Hematopoietic multipotent progenitor cell treated with erythropoietin and hydrocortisone succinate and interleukin-3 and kit ligand, for 6 days (in vitro differentiated cells): ENCODE data around the gene FAM193B.
A peak's percentile ranks its signal among the peaks of the same experiment; 100 is the strongest.

Source experiments
- DNase-seq: peaks from one replicate; pipeline ENCODE4 v3.0.0-alpha.2; 2015

Gene FAM193B

DNA sequence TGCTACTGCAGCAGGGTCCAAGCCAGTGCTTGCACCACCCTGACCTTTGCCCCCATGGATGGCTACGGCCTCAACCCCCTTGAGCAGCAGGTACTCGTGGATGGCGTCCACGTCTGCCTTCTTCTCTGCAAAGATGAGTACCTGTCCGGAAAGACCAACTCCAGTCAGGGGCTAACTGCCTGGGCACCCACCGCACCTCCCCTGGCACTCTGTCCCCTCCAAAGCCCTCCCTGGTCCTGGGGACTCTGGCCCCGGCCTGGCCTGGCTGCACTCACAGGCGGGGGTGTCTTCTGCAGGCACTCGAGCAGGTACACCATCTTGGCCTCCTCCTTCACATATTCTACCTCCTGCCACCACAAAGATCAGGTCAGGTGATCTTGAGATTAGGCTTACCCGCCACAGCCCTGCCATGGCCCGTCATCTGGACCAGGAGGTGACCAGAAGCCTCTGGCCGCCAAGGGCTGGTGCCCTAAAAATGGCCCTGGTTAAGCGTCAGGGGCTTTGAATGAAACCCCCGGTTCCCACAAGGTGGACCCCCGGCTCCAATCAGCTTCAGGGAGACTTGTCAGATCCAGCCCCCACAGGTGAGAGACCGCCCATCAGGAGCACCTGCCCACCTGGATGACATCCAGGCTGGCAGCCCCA, 41.5 kb downstream of the FAM193B start:
- DNase-seq: no peak

- no peak for DNase-seq
Observed at GRCh38 chr5:177511796-177512675, 42.3 kb downstream of the FAM193B start.

DNA sequence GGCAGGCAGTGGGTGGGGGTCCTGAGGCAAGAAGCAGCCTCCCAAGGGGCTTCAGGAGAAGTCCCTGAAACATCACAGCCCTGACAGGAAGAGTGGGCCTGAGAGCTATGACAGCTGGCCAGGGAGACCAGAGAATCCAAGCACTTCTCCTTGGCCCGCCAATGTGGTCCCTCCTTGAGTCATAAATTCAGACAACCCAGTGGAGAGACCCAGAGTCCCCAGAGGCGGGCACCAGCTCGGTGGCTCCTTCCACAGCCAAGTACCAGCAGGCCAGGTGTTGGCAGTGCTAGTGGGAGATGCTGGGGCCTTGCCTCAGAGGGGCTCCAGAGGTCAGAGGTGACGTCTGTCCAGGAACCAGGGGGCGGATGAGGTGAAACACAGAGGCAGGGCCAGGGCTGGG, 43.2 kb downstream of the FAM193B start:
- DNase-seq: no peak

DNA sequence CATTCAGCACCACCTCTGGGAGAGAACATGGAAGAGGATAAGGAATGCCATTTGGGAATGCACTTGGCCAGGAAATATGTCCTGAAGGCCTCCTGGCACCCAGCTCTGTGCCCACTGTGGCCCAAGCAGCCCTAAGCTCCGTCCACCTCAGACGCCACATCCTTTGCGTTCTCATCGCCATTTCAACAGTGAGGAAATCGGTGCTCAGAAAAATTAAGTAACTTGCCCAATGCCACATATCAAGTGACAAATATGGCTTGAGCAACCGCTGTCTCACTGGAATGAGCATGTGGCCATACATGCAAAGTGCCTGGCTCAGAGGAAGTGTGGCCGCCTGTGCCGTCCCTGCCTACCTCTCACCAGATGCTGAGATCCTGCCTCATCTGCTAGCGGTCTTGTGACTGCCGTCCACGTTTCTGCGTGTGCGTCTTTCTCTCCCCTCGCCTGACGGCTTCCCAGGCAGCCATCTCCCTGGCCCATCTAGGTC, 43.8 kb downstream of the FAM193B start:
- peak; percentile 79 for DNase-seq

GRCh38 chr5:177509991-177510566, 44.3 kb downstream of the FAM193B start:
- DNase-seq: peak; percentile 50

DNA sequence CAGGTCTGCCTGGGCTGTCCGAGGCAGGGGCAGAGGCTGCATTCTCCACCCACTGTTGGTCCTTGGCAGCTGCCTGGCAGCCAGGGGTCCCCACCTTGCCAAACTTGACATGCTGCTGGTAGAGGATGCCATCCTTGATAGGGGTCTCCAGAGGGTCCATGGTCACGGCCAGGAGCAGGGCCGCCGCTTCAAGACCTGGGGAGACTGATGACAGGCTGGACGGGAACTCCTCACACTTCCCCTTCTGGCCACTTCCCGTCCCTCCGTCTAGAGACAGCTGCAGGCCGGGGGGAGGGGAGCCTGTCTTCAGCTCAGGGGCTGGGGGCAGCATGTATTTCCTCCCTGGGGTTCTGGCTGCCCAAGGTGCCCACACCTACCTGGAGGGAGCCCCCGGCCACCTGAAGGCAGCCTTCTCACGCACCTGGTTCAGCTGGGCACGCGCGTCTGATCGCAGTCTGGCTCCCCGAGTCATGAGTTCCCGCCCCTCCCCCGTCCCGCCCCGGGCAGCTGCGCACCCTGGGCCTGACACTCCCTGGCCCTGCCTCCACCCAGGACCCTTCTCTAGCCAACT, 44.9 kb downstream of the FAM193B start, which contains the start of gene DOK3:
TSS of gene DOK3 (minus strand) at position 446 of the 571 bp plus-strand sequence. CDS start at position 160, 286 bp downstream.
- DNase-seq: peak; percentile 70

DNA sequence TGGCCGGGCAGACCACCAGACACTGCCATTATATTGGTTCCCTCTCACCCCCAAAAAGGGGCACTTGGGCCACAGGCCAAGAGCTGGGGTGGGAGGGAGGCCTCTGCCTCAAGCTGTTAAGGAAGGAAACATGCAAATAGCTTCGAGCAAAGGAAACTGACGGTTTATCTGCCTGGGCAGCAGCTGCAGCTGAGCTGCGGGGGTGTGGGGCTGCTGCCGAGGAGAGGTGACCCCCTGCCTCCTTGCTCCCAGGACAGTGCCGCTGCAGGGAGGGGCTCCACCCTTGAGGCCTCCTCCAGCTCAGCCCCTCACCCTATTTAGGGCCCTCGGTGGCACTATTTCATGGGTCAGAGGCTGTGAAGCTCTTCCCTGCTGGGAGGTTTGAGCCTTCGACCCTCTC, 45.5 kb downstream of the FAM193B start:
- peak; percentile 78 for DNase-seq

DNA sequence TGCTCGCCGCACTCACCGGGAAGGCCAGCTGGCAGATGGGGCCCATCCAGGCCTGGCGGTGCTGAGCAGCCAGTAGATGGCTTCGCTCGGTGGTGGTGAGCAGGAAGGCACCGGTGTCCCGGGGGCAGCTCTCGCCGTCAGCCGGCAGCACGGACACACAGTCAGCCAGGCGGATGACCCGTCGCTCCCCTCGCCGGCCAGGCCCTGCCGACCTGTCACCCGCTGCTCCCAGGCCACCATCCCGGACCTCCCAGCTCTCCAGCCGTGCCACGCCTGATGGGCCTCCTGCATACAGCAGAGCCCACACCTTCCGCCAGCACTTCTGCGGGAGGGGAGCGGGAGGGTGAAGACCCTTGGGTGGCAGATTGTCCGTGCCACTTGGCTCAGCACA, 46.1 kb downstream of the FAM193B start:
- DNase-seq: no peak

DNA sequence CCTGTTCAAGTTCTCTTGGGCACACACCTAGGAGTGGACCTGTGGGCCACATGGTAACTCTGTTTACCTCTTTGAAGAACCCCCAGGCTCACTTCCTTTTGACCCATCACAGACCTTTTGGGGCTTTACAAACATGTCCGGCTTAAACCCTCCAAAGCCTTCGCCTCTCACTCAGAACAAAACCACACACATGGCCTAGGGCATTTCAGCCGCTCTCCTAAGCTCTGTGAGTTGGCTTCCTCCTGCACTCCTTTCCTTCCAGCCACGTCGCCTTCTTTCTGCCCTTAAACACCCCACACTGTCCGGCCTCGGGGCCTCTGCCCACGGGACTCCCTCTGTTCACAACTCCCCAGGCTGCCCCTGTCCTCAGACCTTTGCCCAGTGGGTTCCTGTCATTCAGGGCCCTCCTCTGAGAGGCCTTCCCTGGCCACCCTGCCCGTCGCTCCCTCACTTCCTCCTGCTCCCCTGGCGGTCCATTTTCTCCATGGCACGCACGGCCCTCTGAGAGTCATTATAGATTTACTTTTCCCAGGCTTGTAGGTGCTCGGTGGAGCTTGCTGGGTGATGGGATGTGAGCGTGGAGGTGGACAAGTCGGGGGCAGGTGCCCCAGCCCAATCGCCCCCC, 46.7 kb downstream of the FAM193B start:
- DNase-seq: peak; percentile 55

DNA sequence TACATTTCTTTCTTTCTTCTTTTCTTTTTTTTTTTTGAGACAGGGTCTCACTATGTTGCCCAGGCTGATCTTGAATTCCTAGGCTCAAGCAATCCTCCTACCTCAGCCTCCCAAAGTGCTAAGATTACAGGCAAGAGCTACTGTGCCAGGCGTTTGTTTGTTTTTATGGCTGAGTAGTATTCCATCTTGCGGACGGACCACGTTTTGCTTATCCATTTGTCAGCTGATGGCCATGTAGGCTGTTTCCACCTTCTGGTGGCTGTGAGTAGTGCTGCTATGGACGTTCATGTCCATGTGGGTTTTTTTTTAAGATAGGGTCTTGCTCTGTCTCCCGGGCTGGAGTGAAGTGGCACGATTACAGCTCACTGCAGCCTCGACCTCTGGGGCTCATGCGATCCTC, 47.2 kb downstream of the FAM193B start:
- DNase-seq: peak; percentile 73

DNA sequence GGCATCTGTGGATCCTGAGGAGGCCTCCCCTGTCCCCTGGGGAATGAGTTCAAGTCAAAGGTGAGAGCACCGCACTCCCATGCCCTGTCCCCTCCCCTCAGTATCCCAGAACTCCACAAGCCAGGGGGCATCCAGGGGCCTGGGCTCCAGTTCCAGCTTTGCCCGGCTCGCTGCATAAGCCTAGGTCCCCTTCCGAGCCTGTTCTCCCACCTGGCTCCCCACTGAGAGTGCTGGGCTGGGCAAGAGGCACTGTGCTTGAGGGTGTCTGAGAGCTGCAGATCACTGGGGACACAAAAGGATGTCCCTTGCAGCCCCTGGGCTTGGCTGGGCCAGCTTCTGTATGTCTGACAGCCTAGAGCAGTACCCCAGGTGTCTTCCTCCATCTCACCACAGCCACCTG, 49.3 kb downstream of the FAM193B start:
- no peak for DNase-seq

DNA sequence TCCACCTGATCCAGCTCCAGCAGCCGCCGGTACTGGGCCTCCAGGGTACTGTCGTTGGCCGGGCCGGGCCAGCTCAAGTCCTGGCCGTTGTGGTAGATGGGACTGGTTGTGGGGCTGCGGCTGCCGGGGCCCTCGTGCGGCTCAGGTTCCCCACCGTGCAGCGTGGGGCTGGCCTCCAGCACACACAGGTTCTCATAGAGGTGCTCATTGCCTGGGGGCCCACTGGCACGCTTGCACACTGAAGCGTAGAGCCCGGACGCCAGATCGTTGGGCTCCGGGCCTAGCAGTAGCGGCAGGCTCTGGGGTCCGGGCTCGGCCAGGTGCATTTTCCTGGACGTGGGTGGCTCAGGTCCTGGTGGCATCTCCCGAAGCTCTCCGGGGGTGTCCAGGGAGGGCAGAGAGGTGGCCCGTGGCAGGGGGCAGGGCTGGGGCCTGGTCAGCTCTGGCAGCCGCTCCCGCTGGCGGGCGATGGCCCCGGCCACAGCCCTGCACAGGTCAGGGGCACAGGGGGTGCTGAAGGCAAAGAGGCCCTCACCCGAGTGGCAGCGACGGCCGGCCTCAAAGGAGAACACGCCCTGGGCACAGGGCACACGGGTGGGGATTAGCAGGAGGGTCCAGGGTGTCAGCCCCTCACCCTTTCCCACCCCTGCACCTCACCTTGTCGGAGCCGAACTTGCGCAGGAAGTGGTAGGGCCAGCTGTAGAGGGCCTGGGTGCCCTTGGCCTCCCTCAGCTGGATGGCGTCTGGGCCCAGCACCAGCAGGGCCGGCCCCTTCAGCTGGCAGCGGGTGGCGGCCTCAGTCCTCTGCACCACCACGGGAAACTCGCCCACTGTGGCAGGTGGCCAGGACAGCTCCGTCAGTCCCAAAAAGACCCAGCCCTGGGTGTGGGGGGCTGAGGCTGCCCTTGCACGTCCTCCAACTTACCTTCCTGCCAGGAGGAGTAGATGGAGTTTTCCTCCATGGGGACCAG, 50.0 kb downstream of the FAM193B start:
- DNase-seq: no peak

- no peak for DNase-seq
Observed at GRCh38 chr5:177503351-177504085, 50.8 kb downstream of the FAM193B start.

DNA sequence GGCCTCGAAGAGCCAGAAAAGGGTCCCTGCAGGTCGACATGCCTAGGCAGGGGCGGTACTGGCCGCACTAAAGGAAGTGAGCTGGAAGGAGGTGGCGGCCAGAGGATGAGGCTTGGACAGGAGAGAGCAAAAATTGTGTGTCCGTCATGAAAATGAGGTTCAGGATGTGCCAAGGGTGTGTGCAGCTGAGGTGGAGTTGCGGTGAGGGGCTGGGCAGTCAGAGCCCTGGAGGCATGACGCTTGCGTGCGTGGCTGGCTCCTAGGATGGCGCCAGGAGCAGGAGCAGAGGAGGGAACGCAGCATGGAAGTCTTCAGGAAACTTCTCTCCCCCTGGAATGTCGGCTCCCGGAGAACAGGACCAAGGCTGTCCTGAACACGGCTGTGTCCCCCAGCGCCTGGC, 51.5 kb downstream of the FAM193B start:
- DNase-seq: no peak

- no peak for DNase-seq
Observed at GRCh38 chr5:177501874-177502678, 52.3 kb downstream of the FAM193B start.

- DNase-seq: peak; percentile 94
Observed at GRCh38 chr5:177500685-177501522, 53.5 kb downstream of the FAM193B start.

DNA sequence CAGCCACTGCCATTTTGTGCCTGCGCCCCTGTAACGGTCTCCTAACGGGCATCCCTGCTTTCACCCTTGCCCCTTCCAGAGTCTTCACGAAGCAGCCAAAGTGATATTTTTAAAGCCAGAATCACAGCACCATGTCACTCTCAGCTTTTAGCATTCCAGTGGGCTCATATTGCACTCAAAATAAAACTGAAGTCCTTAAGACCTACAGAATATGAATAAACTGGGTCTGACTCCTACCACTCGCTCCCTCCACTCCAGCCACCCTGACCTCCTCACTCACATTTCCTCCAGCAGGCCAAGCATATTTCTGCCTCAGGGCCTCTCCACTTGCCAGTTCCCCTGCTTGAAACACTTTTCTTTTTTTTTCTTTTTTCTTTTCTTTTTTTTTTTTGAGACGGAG, 54.5 kb downstream of the FAM193B start:
- no peak for DNase-seq

GRCh38 chr5:177498013-177498787, 56.2 kb downstream of the FAM193B start:
- DNase-seq: peak; percentile 71
